CD14-positive monocyte (primary cell): ENCODE data around the gene SULT2B1. TPM values are rescaled to one million over a fixed set of nuclear protein-coding genes. Genes with fewer than 3 reads are reported as not detected.
A peak's percentile ranks its signal among the peaks of the same experiment; 100 is the strongest.

Experiments
- DNase-seq, 3 donors: peaks; one replicate each; pipeline ENCODE4 v3.0.0-alpha.2; 2011 to 2022
- H2AFZ ChIP-seq: 2 replicates; pipeline ENCODE4 v1.6.0; 2012; ENCODE audit warnings: mild to moderate bottlenecking, low read depth, low read length, inconsistent platforms; ENCODE audit not compliant: insufficient read depth, poor library complexity, severe bottlenecking
- H3K27ac ChIP-seq, 2 donors: 1 replicate in 1 of 2; 2 replicates in 1 of 2; pipeline ENCODE4 v1.5.1; 2012 to 2013; ENCODE audit warnings: low read length in 2 of 2, control low read depth in 1 of 2, inconsistent platforms in 1 of 2, low read depth in 1 of 2, mild to moderate bottlenecking in 1 of 2
- H3K27me3 ChIP-seq, 2 donors: one replicate each; pipeline versions ENCODE4 v1.6.0 to v1.6.1; 2011 to 2013; ENCODE audit warnings: low read length in 2 of 2; ENCODE audit not compliant: control insufficient read depth in 2 of 2, insufficient read depth in 2 of 2
- H3K36me3 ChIP-seq, 2 donors: replicated peaks in 1 of 2; 1 replicate in 1 of 2; 2 replicates in 1 of 2; pipeline versions ENCODE4 v1.5.1 to v1.6.1; 2012 to 2013; ENCODE audit warnings: low read length in 2 of 2, control low read depth in 1 of 2, inconsistent platforms in 1 of 2, mild to moderate bottlenecking in 1 of 2; ENCODE audit not compliant: insufficient read depth in 2 of 2, control insufficient read depth in 1 of 2
- H3K4me1 ChIP-seq, 2 donors: 1 replicate in 1 of 2; 2 replicates in 1 of 2; pipeline versions ENCODE4 v1.5.1 to v1.6.1; 2012 to 2013; ENCODE audit warnings: low read length in 2 of 2, control low read depth in 1 of 2, inconsistent platforms in 1 of 2, mild to moderate bottlenecking in 1 of 2, moderate library complexity in 1 of 2; ENCODE audit not compliant: insufficient read depth in 2 of 2, control insufficient read depth in 1 of 2
- H3K4me2 ChIP-seq: replicated peaks from 2 replicates; pipeline ENCODE3; 2012; ENCODE audit warnings: low read length, moderate library complexity, mild to moderate bottlenecking; ENCODE audit not compliant: poor library complexity, severe bottlenecking; ENCODE audit errors: extremely low read depth
- H3K4me3 ChIP-seq, 3 experiments: fragments of 200-600 bp in 1 of 3; sonication (generic) in 1 of 3; replicated peaks in 1 of 3; 1 replicate in 2 of 3; 2 replicates in 1 of 3; pipeline ENCODE4 v1.5.1; 2011 to 2013; ENCODE audit warnings: low read length in 3 of 3, mild to moderate bottlenecking in 3 of 3, control low read depth in 2 of 3, low read depth in 2 of 3, inconsistent platforms in 1 of 3, moderate library complexity in 1 of 3
- H3K79me2 ChIP-seq: 2 replicates; pipeline ENCODE4 v1.6.0; 2012; ENCODE audit warnings: mild to moderate bottlenecking, control low read depth, inconsistent platforms, low read length, moderate library complexity; ENCODE audit not compliant: insufficient read depth
- H3K9ac ChIP-seq: 2 replicates; pipeline ENCODE4 v1.6.0; 2017; ENCODE audit warnings: low read length, mild to moderate bottlenecking; ENCODE audit not compliant: insufficient read depth, poor library complexity, severe bottlenecking
- H3K9me3 ChIP-seq, 2 donors: replicated peaks in 1 of 2; 1 replicate in 1 of 2; 2 replicates in 1 of 2; pipeline versions ENCODE4 v1.5.1 to v1.6.1; 2012 to 2013; ENCODE audit warnings: low read length in 2 of 2, control low read depth in 1 of 2; ENCODE audit not compliant: control insufficient read depth in 1 of 2, insufficient read depth in 1 of 2
- H4K20me1 ChIP-seq: 2 replicates; pipeline ENCODE4 v1.6.0; 2012; ENCODE audit warnings: mild to moderate bottlenecking, low read length, control low read depth, moderate library complexity; ENCODE audit not compliant: insufficient read depth
- H3K27ac Mint-ChIP-seq, 7 donors: one replicate each; pipeline ENCODE4 v1.8.0; 2020; ENCODE audit warnings: mild to moderate bottlenecking in 7 of 7, mixed read lengths in 7 of 7, moderate library complexity in 6 of 7, inconsistent platforms in 2 of 7
- H3K27me3 Mint-ChIP-seq, 3 donors: one replicate each; pipeline ENCODE4 v1.8.0; 2021 to 2022; ENCODE audit warnings: low read depth in 3 of 3, mild to moderate bottlenecking in 3 of 3, mixed read lengths in 3 of 3, moderate library complexity in 3 of 3, inconsistent platforms in 1 of 3
- H3K36me3 Mint-ChIP-seq, 2 donors: one replicate each; pipeline ENCODE4 v1.8.0; 2020; ENCODE audit warnings: mixed read lengths in 2 of 2, inconsistent platforms in 1 of 2, mild to moderate bottlenecking in 1 of 2
- H3K4me1 Mint-ChIP-seq: one replicate; pipeline ENCODE4 v1.8.0; 2020; ENCODE audit warnings: mild to moderate bottlenecking, mixed read lengths
- H3K4me3 Mint-ChIP-seq, 2 donors: one replicate each; pipeline ENCODE4 v1.8.0; 2020; ENCODE audit warnings: mild to moderate bottlenecking in 2 of 2, mixed read lengths in 2 of 2, moderate library complexity in 1 of 2
- H3K9me3 Mint-ChIP-seq, 7 donors: one replicate each; pipeline ENCODE4 v1.8.0; 2020 to 2022; ENCODE audit warnings: mixed read lengths in 7 of 7, mild to moderate bottlenecking in 6 of 7, moderate library complexity in 6 of 7, inconsistent platforms in 2 of 7
- CTCF ChIP-seq: fragments of 200-600 bp; IDR thresholded peaks from one replicate; pipeline ENCODE4 v1.8.0; 2022; ENCODE audit warnings: antibody characterized with exemption, mild to moderate bottlenecking
- WGBS: methylation state at CpG from one replicate; pipeline ENCODE4 v1.1.5; 2013; ENCODE audit warnings: missing lambda C conversion rate; ENCODE audit not compliant: insufficient coverage; 5-methylcytosine and 5-hydroxymethylcytosine counted together
- intact Hi-C, 2 donors: fragments of 100-400 bp; cut with micrococcal nuclease; formaldehyde crosslinking; loops; one replicate each; pipeline versions ENCODE4 v1.15.0 to v1.15.1; 2023
- polyA plus RNA-seq, 3 donors: library from polyadenylated mRNA; depleted of rRNA in 1 of 3; unstranded in 2 of 3; stranded (reverse) in 1 of 3; fragments of 300-500 nt in 2 of 3; fragments of >200 nt in 1 of 3; fragmentation: Illumina TruSeq in 2 of 3; gene quantifications; 1 replicate in 2 of 3; 2 replicates in 1 of 3; pipeline ENCODE4 v1.2.3, GENCODE V29; 2012 to 2021

The SULT2B1 gene
- polyA plus RNA-seq, 3 donors, result 0.09 to 0.40 TPM; not detected in 1

GRCh38 chr19:48629297-48629598, 77.3 kb downstream of the SULT2B1 start:
- H4K20me1 ChIP-seq, result peaks cover 41% of the 10 kb centered on the region
- TF ChIP-seq CTCF, result no peak
- intact Hi-C loops, result no loop called here
- DNase-seq, result no peak
- H3K4me2 ChIP-seq, result no peak overlapping the region
- H3K36me3 ChIP-seq, result peaks cover 27 to 55% of the 10 kb centered on the region in 2 donors
- no peaks in the 10 kb centered on the region for H3K27me3 ChIP-seq
- H3K4me1 ChIP-seq, result peaks cover 63 to 70% of the 10 kb centered on the region in 2 donors
- H3K4me3 ChIP-seq, result no peak overlapping the region
- Mint-ChIP-seq H3K9me3 (peaks cover 0 to 3% (median 0%) of the 10 kb centered on the region in 7 donors), H3K27me3 (no peaks in the 10 kb centered on the region), H3K4me1 (peaks cover 58% of the 10 kb centered on the region), H3K27ac (no peak overlapping the region), H3K36me3 (peaks cover 30 to 51% of the 10 kb centered on the region in 2 donors), H3K4me3 (no peak overlapping the region)
- H3K9me3 ChIP-seq, result no peaks in the 10 kb centered on the region
- H3K27ac ChIP-seq, result no peak overlapping the region
- no peak overlapping the region for H2AFZ ChIP-seq
- no peak overlapping the region for H3K9ac ChIP-seq
- peaks cover 22% of the 10 kb centered on the region for H3K79me2 ChIP-seq
- WGBS, result 99% methylated on average over 22 of the region's 22 CpGs

GRCh38 chr19:48629599-48630295, 77.8 kb downstream of the SULT2B1 start:
- peaks cover 0 to 3% (median 0%) of the 10 kb centered on the region in 7 donors for H3K9me3 Mint-ChIP-seq
- no peak overlapping the region for H3K4me3 Mint-ChIP-seq
- Histone ChIP-seq H3K79me2 (peaks cover 20% of the 10 kb centered on the region), H3K36me3 (peaks cover 27 to 55% of the 10 kb centered on the region in 2 donors), H3K4me2 (no peak overlapping the region), H3K4me3 (no peak overlapping the region), H3K9me3 (no peaks in the 10 kb centered on the region), H3K27me3 (no peaks in the 10 kb centered on the region), H3K27ac (no peak overlapping the region), H2AFZ (no peak overlapping the region), H3K9ac (no peak overlapping the region), H4K20me1 (peaks cover 39% of the 10 kb centered on the region), H3K4me1 (peaks cover 63 to 70% of the 10 kb centered on the region in 2 donors)
- DNase-seq, result no peak
- H3K27me3 Mint-ChIP-seq, result no peaks in the 10 kb centered on the region
- intact Hi-C loops, result loop anchor here in 1 of 2 donors (10.0 kb wide), 2 partner anchors 305 to 335 kb away; partner anchors contain the start of genes EMP3 and FTL
- H3K27ac Mint-ChIP-seq, result peak overlapping the region in 2 of 7 donors; percentile 18 to 68
- peaks cover 56% of the 10 kb centered on the region for H3K4me1 Mint-ChIP-seq
- WGBS, result 86% methylated on average over 44 of the region's 48 CpGs
- peaks cover 30 to 51% of the 10 kb centered on the region in 2 donors for H3K36me3 Mint-ChIP-seq
- TF ChIP-seq CTCF, result no peak
